GM23338 (cell line): ENCODE results near the gene CDH5. TPM values are rescaled to one million over a fixed set of nuclear protein-coding genes. Genes with fewer than 3 reads are reported as not detected.

ENCODE experiments used
- ATAC-seq: fragments of 200-7000 bp; cut with Tn5 transposase; 3 replicates; pipeline ENCODE4 v1.9.1; 2020
- DNase-seq: peaks from one replicate; pipeline ENCODE4 v3.0.0-alpha.2; 2015; ENCODE audit warnings: low spot score
- H2AFZ ChIP-seq: fragments of 200-600 bp; sonication (generic); 2 replicates; pipeline ENCODE4 v1.8.0; 2016; ENCODE audit warnings: antibody characterized with exemption, mild to moderate bottlenecking, moderate library complexity
- H3F3A ChIP-seq: fragments of 200-600 bp; sonication (generic); replicated peaks from 2 replicates; pipeline ENCODE4 v1.8.0; 2017; ENCODE audit warnings: antibody characterized with exemption, mixed run types, low read depth
- H3K27ac ChIP-seq: fragments of 200-600 bp; sonication (generic); 2 replicates; pipeline ENCODE4 v1.6.1; 2016; ENCODE audit warnings: low read depth
- H3K27me3 ChIP-seq: fragments of 200-600 bp; sonication (generic); 2 replicates; pipeline ENCODE4 v1.8.0; 2016; ENCODE audit warnings: mild to moderate bottlenecking, mixed run types, moderate library complexity; ENCODE audit not compliant: insufficient read depth
- H3K36me3 ChIP-seq: fragments of 200-600 bp; sonication (generic); 2 replicates; pipeline ENCODE4 v1.8.0; 2016; ENCODE audit warnings: mild to moderate bottlenecking; ENCODE audit not compliant: insufficient read depth
- H3K4me1 ChIP-seq: fragments of 200-600 bp; sonication (generic); 2 replicates; pipeline ENCODE4 v1.8.0; 2016; ENCODE audit warnings: mild to moderate bottlenecking, moderate library complexity; ENCODE audit not compliant: insufficient read depth
- H3K4me2 ChIP-seq: fragments of 200-600 bp; sonication (generic); 2 replicates; pipeline ENCODE4 v1.7.1; 2017; ENCODE audit warnings: mixed run types
- H3K4me3 ChIP-seq: fragments of 200-600 bp; sonication (generic); 2 replicates; pipeline ENCODE4 v1.6.1; 2016; ENCODE audit warnings: mixed run types
- H3K79me2 ChIP-seq: fragments of 200-600 bp; sonication (generic); replicated peaks from 2 replicates; pipeline ENCODE4 v1.8.0; 2017; ENCODE audit warnings: mild to moderate bottlenecking; ENCODE audit not compliant: insufficient read depth
- H3K9me2 ChIP-seq: fragments of 200-600 bp; sonication (generic); 2 replicates; pipeline ENCODE4 v1.8.0; 2017; ENCODE audit not compliant: insufficient read depth
- H4K20me1 ChIP-seq: fragments of 200-600 bp; sonication (generic); replicated peaks from 2 replicates; pipeline ENCODE4 v1.8.0; 2017; ENCODE audit warnings: mild to moderate bottlenecking; ENCODE audit not compliant: insufficient read depth
- H3K27ac Mint-ChIP-seq: 2 replicates; pipeline ENCODE4 v1.8.0; 2020; ENCODE audit warnings: inconsistent platforms, mild to moderate bottlenecking, moderate library complexity, mixed read lengths
- H3K27me3 Mint-ChIP-seq: 3 replicates; pipeline ENCODE4 v1.8.0; 2022; ENCODE audit warnings: low read depth, mild to moderate bottlenecking, moderate library complexity, mixed read lengths, inconsistent platforms; ENCODE audit not compliant: insufficient read depth, poor library complexity
- H3K36me3 Mint-ChIP-seq: 3 replicates; pipeline ENCODE4 v1.8.0; 2021; ENCODE audit warnings: low read depth, mild to moderate bottlenecking, inconsistent platforms, moderate library complexity, mixed read lengths
- H3K4me1 Mint-ChIP-seq: 3 replicates; pipeline ENCODE4 v1.8.0; 2020; ENCODE audit warnings: mild to moderate bottlenecking, inconsistent platforms, mixed read lengths
- H3K4me3 Mint-ChIP-seq: 3 replicates; pipeline ENCODE4 v1.8.0; 2021; ENCODE audit warnings: moderate library complexity, mild to moderate bottlenecking, inconsistent platforms, mixed read lengths
- H3K9me3 Mint-ChIP-seq: 3 replicates; pipeline ENCODE4 v1.8.0; 2020; ENCODE audit warnings: moderate library complexity, mild to moderate bottlenecking, inconsistent platforms, mixed read lengths
- CREB1 ChIP-seq: fragments of 250-450 bp; sonication (Bioruptor Pico); IDR thresholded peaks from 2 replicates; pipeline ENCODE4 v1.5.0; 2020; ENCODE audit warnings: low read depth, mild to moderate bottlenecking, moderate library complexity
- ETS1 ChIP-seq: IDR thresholded peaks from 2 replicates; pipeline ENCODE4 v1.6.1; 2016; ENCODE audit warnings: antibody characterized with exemption
- EZH2 ChIP-seq: fragments of 200-600 bp; sonication (generic); IDR thresholded peaks from one replicate; pipeline ENCODE4 v1.8.0; 2017; ENCODE audit warnings: antibody characterized with exemption, mild to moderate bottlenecking, low read depth; ENCODE audit not compliant: unreplicated experiment
- EZH2phosphoT487 ChIP-seq: fragments of 200-600 bp; sonication (generic); IDR thresholded peaks from one replicate; pipeline ENCODE4 v1.8.1; 2018; ENCODE audit warnings: antibody characterized with exemption; ENCODE audit not compliant: unreplicated experiment
- STAT1 ChIP-seq: IDR thresholded peaks from one replicate; pipeline ENCODE4 v1.6.1; 2016; ENCODE audit warnings: antibody characterized with exemption; ENCODE audit not compliant: unreplicated experiment
- ZNF114 ChIP-seq: fragments of 250-450 bp; sonication (Bioruptor Pico); IDR thresholded peaks from 2 replicates; pipeline ENCODE4 v1.5.0; 2020; ENCODE audit warnings: mild to moderate bottlenecking, moderate library complexity
- ZNF462 ChIP-seq: fragments of 250-450 bp; sonication (Bioruptor Pico); IDR thresholded peaks from 2 replicates; pipeline ENCODE4 v1.5.0; 2020; ENCODE audit warnings: mild to moderate bottlenecking, moderate library complexity
- polyA plus RNA-seq: library from polyadenylated mRNA; unstranded; fragments of >200 nt; fragmentation: Nextera tagmentation; extraction: Ambion mirVana; gene quantifications from 2 replicates; pipeline ENCODE4 v1.2.1, GENCODE V29; 2016
- total RNA-seq: library from RNA; depleted of rRNA; stranded (reverse); fragments of >200 nt; shearing (Covaris generic); gene quantifications from 2 replicates; pipeline ENCODE4 v1.2.3, GENCODE V29; 2014

Gene CDH5
- total and polyA plus RNA-seq, 2 experiments from 2014 or later: 0.18 TPM; not detected in 1

GRCh38 chr16:66425651-66426050 is 59.2 kb downstream of the CDH5 start (continued):
- TF ChIP-seq ETS1: no peak

GRCh38 chr16:66426112-66427035 is 59.9 kb downstream of the CDH5 start:
- no peaks in the 10 kb centered on the region for H3K79me2 ChIP-seq
- H4K20me1 ChIP-seq: no peaks in the 10 kb centered on the region
- no peaks in the 10 kb centered on the region for H3K9me2 ChIP-seq
- ATAC-seq (peak; percentile 7), DNase-seq (peak; percentile 49)
- Mint-ChIP-seq H3K4me3 (peak overlapping the region; percentile 68), H3K27me3 (peaks cover 59% of the 10 kb centered on the region), H3K36me3 (no peaks in the 10 kb centered on the region), H3K27ac (no peak overlapping the region), H3K9me3 (no peaks in the 10 kb centered on the region; the same call in 2 of the 3 replicates), H3K4me1 (peaks cover 21% of the 10 kb centered on the region)
- H2AFZ ChIP-seq: no peak overlapping the region
- H3F3A ChIP-seq: no peaks in the 10 kb centered on the region
- peak overlapping the region; percentile 57 for H3K4me3 ChIP-seq
- peaks cover 83% of the 10 kb centered on the region for H3K27me3 ChIP-seq
- H3K4me2 ChIP-seq: peak overlapping the region; percentile 73
- TF ChIP-seq STAT1 (no peak), CREB1 (CRISPR knock-in tag) (no peak), EZH2 (peak; percentile 70), EZH2phosphoT487 (peak; percentile 42)
- peaks cover 8% of the 10 kb centered on the region for H3K4me1 ChIP-seq
- no peaks in the 10 kb centered on the region for H3K36me3 ChIP-seq
- no peak overlapping the region for H3K27ac ChIP-seq

DNA sequence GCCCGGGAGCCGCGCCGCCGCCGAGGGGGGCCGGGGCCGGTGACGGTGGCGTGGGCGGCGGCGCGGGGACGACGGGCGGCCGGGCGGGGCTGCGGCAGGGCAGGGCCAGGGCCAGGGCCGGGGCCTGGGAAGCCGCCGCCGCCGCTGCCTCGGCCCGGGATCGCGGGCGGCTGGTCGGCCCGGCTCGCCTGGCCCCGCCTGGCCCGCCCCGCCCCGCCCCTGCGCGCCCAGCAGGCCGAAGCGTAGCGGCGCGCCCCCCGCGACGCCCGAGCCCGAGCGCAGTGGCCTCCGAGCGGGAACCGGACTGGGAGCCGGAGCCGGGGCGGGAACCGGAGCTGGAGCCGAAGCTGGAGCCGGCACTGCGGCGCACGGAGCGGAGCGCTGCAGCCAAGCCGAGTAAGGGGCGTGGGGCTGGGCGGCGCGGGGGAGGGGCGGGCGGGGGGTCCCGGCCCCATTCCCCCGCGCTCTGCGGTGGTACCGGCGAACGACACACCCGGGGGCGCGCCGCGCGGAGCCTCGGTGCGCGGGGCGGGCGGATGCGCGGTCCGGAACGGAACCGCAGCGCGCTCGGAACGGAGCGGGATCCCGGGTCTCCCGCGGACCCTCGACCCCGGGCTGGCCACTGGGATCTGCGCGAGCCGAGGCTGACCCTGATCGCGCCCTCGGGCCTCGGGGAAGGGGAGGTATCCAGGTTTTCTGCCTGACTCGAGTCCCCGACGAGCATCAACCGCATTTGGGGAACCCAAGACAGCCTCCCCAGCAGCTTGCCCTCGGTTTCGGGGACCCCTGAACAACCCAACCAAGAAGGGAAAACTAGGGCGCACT is 60.8 kb downstream of the CDH5 start, which contains the start of gene BEAN1:
BEAN1 (plus strand) TSS at position 260 of the 825 bp plus-strand sequence. CDS start 10,382 bp downstream, outside the sequence.
- Histone ChIP-seq H3K79me2 (no peaks in the 10 kb centered on the region), H2AFZ (peak within 1 kb of the TSS; percentile 83), H4K20me1 (no peaks in the 10 kb centered on the region), H3K36me3 (no peaks in the 10 kb centered on the region), H3K4me3 (peak within 1 kb of the TSS; percentile 61), H3K27ac (no peak within 1 kb of the TSS), H3K4me2 (peak within 1 kb of the TSS; percentile 88), H3F3A (no peaks in the 10 kb centered on the region), H3K27me3 (peaks cover 90% of the 10 kb centered on the region), H3K9me2 (no peaks in the 10 kb centered on the region), H3K4me1 (peaks cover 8% of the 10 kb centered on the region)
- H3K4me3 Mint-ChIP-seq: peak within 1 kb of the TSS; percentile 68
- H3K9me3 Mint-ChIP-seq: no peaks in the 10 kb centered on the region; the same call in 2 of the 3 replicates
- DNase-seq (peak; percentile 59), ATAC-seq (peak; percentile 63)
- H3K27ac Mint-ChIP-seq: no peak within 1 kb of the TSS
- H3K36me3 Mint-ChIP-seq: no peaks in the 10 kb centered on the region
- peaks cover 59% of the 10 kb centered on the region for H3K27me3 Mint-ChIP-seq
- peaks cover 21% of the 10 kb centered on the region for H3K4me1 Mint-ChIP-seq
- TF ChIP-seq ZNF462 (CRISPR knock-in tag) (no peak), ZNF114 (no peak), EZH2 (peak; percentile 91), ETS1 (no peak), STAT1 (no peak)
